ENCODE results near the gene LIMS2. TPM values are rescaled to one million over a fixed set of nuclear protein-coding genes. Genes with fewer than 3 reads are reported as not detected.

Gene LIMS2
- total and polyA plus RNA-seq, 2 experiments from 2014 or later: 32.9 to 48.8 TPM

DNA sequence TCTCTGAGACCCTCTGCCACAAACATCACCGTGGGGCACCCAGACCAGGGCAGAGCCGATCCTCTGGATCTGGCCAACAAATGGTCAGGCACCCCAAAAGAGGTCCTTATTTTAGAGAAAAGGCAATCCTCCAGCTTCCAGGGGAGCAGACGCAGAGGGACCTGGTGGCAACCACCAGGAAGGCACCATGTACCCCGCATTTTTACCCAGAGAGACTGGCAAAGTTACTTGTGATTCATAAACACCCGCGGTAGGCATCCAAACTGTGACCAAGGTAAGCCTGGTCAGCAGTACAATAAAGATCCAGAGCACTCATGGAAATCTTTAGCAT lies 10.5 kb downstream of the LIMS2 start:
- Histone ChIP-seq H3K27ac (no peak overlapping the region), H3K36me3 (no peaks in the 10 kb centered on the region), H3K4me1 (ENCODE audit: low read depth) (peaks cover 29% of the 10 kb centered on the region), H3K27me3 (peaks cover 33% of the 10 kb centered on the region), H3K9me3 (ENCODE audit: low read depth) (no peaks in the 10 kb centered on the region), H3K4me3 (no peak overlapping the region)
- TF ChIP-seq, protein P1, sequence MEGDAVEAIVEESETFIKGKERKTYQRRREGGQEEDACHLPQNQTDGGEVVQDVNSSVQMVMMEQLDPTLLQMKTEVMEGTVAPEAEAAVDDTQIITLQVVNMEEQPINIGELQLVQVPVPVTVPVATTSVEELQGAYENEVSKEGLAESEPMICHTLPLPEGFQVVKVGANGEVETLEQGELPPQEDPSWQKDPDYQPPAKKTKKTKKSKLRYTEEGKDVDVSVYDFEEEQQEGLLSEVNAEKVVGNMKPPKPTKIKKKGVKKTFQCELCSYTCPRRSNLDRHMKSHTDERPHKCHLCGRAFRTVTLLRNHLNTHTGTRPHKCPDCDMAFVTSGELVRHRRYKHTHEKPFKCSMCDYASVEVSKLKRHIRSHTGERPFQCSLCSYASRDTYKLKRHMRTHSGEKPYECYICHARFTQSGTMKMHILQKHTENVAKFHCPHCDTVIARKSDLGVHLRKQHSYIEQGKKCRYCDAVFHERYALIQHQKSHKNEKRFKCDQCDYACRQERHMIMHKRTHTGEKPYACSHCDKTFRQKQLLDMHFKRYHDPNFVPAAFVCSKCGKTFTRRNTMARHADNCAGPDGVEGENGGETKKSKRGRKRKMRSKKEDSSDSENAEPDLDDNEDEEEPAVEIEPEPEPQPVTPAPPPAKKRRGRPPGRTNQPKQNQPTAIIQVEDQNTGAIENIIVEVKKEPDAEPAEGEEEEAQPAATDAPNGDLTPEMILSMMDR (IDR thresholded peaks at IDR 0.05; ENCODE audit: low read depth, low read length): no peak
- no peak for DNase-seq (ENCODE audit: low read depth in 1 of 2, low spot score in 1 of 2)

DNA sequence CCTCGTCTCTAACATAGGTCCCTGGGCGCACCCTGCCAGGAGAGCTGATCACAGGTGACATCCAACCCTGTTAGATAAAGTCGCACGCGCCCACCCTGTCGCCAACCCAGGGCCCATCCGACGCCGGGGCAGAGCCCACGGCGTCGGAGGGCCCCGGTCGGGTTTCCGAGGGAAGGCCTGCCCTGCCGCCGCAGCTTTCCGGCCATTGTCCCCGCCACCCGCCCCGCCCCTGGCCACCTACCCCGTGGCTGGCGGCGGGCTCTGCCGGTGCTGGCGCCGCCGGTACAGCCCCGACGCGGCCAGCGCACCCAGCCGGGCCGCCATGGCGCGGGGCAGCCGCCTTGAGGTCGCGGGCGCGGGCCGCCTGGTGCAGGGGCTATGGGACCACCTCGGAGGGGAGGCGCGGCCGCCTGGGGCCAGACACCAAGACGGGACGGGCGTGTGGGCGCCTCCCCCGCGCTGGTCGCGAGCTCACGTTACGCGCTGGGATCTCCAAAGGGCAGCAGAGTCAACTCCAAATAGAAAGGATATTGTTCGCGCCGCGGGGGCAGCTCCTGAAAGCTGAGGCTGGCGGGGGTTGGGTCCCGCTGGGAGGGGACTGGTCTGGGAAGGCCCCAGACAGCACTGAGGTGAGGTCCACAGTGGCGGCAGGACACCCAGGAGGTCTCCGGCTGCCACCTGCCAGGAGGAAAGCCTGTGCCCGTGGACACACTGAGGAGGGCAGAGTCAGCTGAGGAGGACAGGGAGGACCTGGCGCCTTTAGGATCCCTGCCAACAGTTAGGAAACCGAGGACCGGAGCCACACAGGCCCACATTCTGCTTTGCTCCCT lies 11.1 kb downstream of the LIMS2 start:
- TF ChIP-seq, protein P1 (IDR thresholded peaks at IDR 0.05; ENCODE audit: low read depth, low read length): no peak
- Histone ChIP-seq H3K4me3 (no peak overlapping the region), H3K36me3 (no peaks in the 10 kb centered on the region), H3K27me3 (peaks cover 33% of the 10 kb centered on the region), H3K9me3 (ENCODE audit: low read depth) (no peaks in the 10 kb centered on the region), H3K4me1 (ENCODE audit: low read depth) (peaks cover 29% of the 10 kb centered on the region), H3K27ac (no peak overlapping the region)
- no peak for DNase-seq (ENCODE audit: low read depth in 1 of 2, low spot score in 1 of 2)

DNA sequence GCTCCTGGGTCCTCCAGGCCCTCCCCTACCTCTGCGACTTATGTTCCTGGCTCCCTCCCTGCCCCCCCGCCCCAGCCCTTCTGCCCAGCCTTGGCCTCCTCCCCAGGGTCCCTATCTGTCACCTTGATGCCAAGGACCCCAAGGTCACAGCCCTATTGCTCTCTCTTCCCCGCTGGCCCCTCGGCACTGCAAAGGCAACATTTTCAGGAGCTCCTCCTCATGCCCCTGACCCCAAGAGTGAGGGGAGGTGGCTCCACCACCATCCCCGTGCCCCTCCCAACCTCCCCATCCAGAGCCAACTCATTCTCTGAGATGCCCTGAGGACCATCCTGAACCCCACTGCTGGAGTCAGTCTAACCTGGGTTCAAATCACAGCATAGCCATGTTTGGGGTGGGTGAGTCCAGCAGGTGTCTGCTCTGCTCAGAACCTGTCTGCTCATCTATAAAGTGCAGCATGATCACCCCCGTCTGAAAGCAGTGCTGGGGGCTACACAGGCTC lies 11.7 kb downstream of the LIMS2 start:
- DNase-seq (ENCODE audit: low read depth in 1 of 2, low spot score in 1 of 2): no peak
- H3K27ac ChIP-seq: no peak overlapping the region
- TF ChIP-seq, protein P1 (IDR thresholded peaks at IDR 0.05; ENCODE audit: low read depth, low read length): no peak
- H3K9me3 ChIP-seq (ENCODE audit: low read depth): no peaks in the 10 kb centered on the region
- no peaks in the 10 kb centered on the region for H3K36me3 ChIP-seq
- H3K4me1 ChIP-seq (ENCODE audit: low read depth): peaks cover 29% of the 10 kb centered on the region
- H3K4me3 ChIP-seq: no peak overlapping the region
- peaks cover 33% of the 10 kb centered on the region for H3K27me3 ChIP-seq

DNA sequence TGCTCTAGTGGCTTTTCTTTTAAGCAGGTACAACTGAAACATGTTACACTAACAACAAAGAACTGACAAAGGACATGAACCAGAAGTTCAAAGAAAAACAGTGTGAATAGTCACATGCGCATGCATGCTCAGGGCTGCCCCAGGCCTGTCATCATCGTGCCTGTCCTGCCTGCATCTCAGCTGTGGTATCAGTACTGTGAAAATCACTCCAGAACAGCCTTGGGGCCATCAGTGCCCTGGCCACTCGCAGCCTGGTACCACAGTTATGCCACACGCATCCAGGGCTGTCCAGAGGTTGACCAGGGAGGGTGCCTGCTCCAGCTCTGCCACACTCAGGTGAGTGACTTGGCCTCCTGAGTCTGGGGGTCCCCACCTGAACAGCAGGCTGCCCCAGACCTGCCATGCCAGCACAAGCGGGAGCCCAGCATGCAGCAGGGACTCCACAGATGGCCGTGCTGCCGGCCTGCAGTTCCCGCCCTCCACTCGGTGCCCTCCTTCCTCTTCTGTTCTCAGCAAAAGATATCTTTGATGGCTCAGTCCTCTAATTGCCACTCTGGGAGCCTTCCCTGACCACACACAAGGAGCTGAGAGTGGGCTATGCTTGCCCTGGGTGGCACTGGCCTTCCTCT lies 12.3 kb downstream of the LIMS2 start:
- Histone ChIP-seq H3K9me3 (ENCODE audit: low read depth) (no peaks in the 10 kb centered on the region), H3K4me1 (ENCODE audit: low read depth) (peaks cover 29% of the 10 kb centered on the region), H3K4me3 (no peak overlapping the region), H3K27ac (peak overlapping the region; percentile 26), H3K36me3 (no peaks in the 10 kb centered on the region), H3K27me3 (peaks cover 33% of the 10 kb centered on the region)
- DNase-seq (ENCODE audit: low read depth in 1 of 2, low spot score in 1 of 2): no peak
- TF ChIP-seq, protein P1 (IDR thresholded peaks at IDR 0.05; ENCODE audit: low read depth, low read length): no peak

DNA sequence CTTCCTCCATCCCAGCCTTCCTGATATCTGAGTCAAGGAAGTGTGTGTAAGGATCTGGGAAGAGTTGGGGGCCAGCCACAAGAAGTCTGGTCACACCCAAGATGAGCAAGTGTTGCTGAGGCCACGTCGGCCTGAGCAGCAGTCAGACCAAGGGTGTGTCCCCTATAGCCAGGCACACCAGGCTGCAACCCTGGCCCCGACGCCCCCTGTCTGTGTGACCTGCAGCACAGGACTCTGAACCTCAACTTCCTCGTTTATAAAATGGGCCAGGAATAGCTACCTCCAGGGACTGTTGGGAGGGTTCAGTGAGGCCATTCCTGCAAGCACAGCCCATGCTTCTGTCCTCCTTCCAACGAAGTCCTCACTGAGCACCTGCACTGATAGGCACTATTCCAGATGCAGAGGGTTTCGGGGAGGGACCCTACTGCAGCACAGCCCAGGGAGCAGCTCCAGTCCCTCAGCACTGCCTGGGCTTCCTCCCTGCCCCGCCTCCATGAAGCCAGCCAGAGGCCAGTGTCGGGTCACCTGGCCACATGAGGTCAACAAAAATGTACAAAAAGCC lies 13.3 kb downstream of the LIMS2 start:
- TF ChIP-seq, protein P1 (IDR thresholded peaks at IDR 0.05; ENCODE audit: low read depth, low read length): no peak

More for the DNA sequence above, 13.3 kb downstream of the LIMS2 start:
- Histone ChIP-seq H3K4me3 (no peak overlapping the region), H3K27me3 (peaks cover 33% of the 10 kb centered on the region), H3K4me1 (ENCODE audit: low read depth) (peaks cover 29% of the 10 kb centered on the region), H3K9me3 (ENCODE audit: low read depth) (no peaks in the 10 kb centered on the region), H3K36me3 (no peaks in the 10 kb centered on the region), H3K27ac (peak overlapping the region; percentile 88)
- DNase-seq (ENCODE audit: low read depth in 1 of 2, low spot score in 1 of 2): no peak
